OCI-M2 (cell line): ENCODE data around the gene GAPDH.
A peak's percentile ranks its signal among the peaks of the same experiment; 100 is the strongest.
"Not testable (repeated sequence)": the region's sequence is repeated elsewhere in the genome, so short reads cannot be mapped to it uniquely, and the experiment has no call there.

Source experiments
- DNase-seq: peaks from one replicate; lab custom pipeline; 2025; ENCODE audit not compliant: unreplicated experiment; lab: John Stamatoyannopoulos, UW

The GAPDH gene

DNA sequence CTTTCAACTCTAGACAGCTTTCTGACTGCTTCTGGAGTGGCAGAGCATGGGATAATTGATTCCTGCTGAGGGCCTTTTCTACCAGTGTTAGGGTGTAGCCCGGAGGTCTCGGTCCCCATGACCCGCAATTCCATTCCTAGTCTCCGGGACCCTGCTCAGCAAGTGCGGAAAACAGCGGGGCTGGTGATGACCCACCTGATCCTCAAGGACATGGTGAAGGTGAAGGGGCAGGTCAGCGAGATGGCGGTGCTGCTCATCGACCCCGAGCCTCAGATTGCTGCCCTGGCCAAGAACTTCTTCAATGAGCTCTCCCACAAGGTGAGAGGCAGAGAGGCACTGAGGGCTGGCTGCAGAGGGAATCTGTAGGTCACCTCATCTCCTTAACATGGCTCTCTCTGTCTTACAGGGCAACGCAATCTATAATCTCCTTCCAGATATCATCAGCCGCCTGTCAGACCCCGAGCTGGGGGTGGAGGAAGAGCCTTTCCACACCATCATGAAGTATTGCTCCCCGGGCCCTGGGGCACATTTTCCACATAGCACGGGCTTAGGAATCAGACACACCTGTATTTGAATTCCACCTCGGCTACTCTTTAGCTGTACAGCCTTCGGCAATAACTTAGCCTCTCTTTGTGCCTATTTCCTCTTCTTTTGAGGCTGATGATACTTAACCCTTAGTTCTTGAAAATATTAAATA is 5.6 kb upstream of the GAPDH start:
- DNase-seq: no peak

DNA sequence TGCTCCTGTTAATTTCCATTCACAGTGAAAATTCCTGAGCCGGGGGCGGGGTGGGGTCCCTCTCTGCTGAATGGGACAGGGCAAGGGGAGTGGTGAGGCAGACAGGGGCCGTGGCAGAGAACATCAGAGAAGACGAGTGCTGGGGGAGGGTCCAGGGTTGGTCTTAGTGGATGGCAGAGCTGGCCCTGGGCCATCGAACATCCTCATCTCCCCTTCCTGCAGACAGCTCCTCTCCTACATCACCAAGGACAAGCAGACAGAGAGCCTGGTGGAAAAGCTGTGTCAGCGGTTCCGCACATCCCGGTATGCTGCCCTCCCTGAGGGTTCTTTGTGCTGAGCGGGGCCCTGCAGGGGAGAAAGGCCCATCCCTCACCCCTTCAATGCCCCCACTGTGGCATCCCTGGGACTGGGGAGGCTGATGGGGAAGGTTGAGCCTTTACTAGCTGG is 5.0 kb upstream of the GAPDH start:
- no peak for DNase-seq

GRCh38 chr12:6530576-6531260 is 3.6 kb upstream of the GAPDH start:
- no peak for DNase-seq

GRCh38 chr12:6532051-6532926 is 2.0 kb upstream of the GAPDH start:
- peak; percentile 53 for DNase-seq

GRCh38 chr12:6532927-6533652 is 1.2 kb upstream of the GAPDH start:
- no peak for DNase-seq

GRCh38 chr12:6533653-6533922 is 729 bp upstream of the GAPDH start:
- no peak for DNase-seq

DNA sequence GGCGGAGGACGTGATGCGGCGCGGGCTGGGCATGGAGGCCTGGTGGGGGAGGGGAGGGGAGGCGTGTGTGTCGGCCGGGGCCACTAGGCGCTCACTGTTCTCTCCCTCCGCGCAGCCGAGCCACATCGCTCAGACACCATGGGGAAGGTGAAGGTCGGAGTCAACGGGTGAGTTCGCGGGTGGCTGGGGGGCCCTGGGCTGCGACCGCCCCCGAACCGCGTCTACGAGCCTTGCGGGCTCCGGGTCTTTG is 303 bp downstream of the GAPDH start:
- DNase-seq: no peak

- DNase-seq: no peak
These were observed 804 bp downstream of the GAPDH start for GRCh38 chr12:6534945-6535696.

DNA sequence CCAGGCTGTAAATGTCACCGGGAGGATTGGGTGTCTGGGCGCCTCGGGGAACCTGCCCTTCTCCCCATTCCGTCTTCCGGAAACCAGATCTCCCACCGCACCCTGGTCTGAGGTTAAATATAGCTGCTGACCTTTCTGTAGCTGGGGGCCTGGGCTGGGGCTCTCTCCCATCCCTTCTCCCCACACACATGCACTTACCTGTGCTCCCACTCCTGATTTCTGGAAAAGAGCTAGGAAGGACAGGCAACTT is 1.3 kb downstream of the GAPDH start:
- DNase-seq: no peak

- no peak for DNase-seq
These were observed 1.9 kb downstream of the GAPDH start for GRCh38 chr12:6535960-6536847.

DNA sequence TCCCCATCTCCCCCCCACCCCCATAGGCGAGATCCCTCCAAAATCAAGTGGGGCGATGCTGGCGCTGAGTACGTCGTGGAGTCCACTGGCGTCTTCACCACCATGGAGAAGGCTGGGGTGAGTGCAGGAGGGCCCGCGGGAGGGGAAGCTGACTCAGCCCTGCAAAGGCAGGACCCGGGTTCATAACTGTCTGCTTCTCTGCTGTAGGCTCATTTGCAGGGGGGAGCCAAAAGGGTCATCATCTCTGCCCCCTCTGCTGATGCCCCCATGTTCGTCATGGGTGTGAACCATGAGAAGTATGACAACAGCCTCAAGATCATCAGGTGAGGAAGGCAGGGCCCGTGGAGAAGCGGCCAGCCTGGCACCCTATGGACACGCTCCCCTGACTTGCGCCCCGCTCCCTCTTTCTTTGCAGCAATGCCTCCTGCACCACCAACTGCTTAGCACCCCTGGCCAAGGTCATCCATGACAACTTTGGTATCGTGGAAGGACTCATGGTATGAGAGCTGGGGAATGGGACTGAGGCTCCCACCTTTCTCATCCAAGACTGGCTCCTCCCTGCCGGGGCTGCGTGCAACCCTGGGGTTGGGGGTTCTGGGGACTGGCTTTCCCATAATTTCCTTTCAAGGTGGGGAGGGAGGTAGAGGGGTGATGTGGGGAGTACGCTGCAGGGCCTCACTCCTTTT is 2.7 kb downstream of the GAPDH start:
- no peak for DNase-seq

DNA sequence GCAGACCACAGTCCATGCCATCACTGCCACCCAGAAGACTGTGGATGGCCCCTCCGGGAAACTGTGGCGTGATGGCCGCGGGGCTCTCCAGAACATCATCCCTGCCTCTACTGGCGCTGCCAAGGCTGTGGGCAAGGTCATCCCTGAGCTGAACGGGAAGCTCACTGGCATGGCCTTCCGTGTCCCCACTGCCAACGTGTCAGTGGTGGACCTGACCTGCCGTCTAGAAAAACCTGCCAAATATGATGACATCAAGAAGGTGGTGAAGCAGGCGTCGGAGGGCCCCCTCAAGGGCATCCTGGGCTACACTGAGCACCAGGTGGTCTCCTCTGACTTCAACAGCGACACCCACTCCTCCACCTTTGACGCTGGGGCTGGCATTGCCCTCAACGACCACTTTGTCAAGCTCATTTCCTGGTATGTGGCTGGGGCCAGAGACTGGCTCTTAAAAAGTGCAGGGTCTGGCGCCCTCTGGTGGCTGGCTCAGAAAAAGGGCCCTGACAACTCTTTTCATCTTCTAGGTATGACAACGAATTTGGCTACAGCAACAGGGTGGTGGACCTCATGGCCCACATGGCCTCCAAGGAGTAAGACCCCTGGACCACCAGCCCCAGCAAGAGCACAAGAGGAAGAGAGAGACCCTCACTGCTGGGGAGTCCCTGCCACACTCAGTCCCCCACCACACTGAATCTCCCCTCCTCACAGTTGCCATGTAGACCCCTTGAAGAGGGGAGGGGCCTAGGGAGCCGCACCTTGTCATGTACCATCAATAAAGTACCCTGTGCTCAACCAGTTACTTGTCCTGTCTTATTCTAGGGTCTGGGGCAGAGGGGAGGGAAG is 3.5 kb downstream of the GAPDH start:
- not testable (repeated sequence) for DNase-seq

GRCh38 chr12:6538420-6539313 is 4.3 kb downstream of the GAPDH start:
- no peak for DNase-seq

DNA sequence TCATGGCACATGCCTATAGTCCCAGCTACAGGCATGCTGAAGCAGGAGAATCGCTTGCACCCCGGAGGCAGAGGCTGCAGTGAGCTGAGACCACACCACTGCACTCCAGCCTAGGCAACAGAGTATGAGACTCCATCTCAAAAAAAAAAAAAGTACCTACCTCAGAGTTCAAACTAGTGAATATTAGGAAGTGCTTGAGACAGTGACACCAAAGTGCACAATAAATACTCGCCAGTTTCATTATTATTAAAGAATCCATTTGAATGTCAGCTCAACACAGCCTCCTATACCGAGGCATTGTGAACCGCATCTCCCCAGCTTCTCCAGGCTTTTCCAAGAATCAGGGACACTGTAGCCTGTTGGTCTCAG is 5.0 kb downstream of the GAPDH start:
- no peak for DNase-seq

GRCh38 chr12:6539707-6540134 is 5.4 kb downstream of the GAPDH start:
- no peak for DNase-seq

- DNase-seq: no peak
These were observed 6.0 kb downstream of the GAPDH start for GRCh38 chr12:6540181-6540877.
